ENCODE measurements around the gene LRMDA. TPM values are rescaled to one million over a fixed set of nuclear protein-coding genes. Genes with fewer than 3 reads are reported as not detected.

LRMDA gene
- polyA plus RNA-seq, 2 of the 4 experiments (the other 2 are of a cell fraction), result 4.6 to 5.2 TPM

- WGBS (ENCODE audit: missing lambda C conversion rate), result 62% methylated on average over 4 of the region's 4 CpGs
- no peaks in the 10 kb centered on the region for H3K4me1 ChIP-seq
- H3K9me3 ChIP-seq, result 0 out of 3 replicates have a peak, but pooled peaks cover 3% of the 10 kb centered on the region
- ATAC-seq (no peak), DNase-seq (ENCODE audit: low read depth in 1 of 2, low spot score in 1 of 2) (no peak), FAIRE-seq (no peak)
- CTCF ChIA-PET, result no interaction called here
- H3K27ac ChIP-seq, result no peak overlapping the region
- POLR2A ChIA-PET, result no interaction called here
- TF ChIP-seq CTCF (IDR thresholded peaks at IDR 0.05) (no peak), REST (IDR thresholded peaks at IDR 0.05) (no peak), HDAC2 (IDR thresholded peaks at IDR 0.05) (no peak), BHLHE40 (IDR thresholded peaks at IDR 0.05; ENCODE audit: low read depth, low read length) (no peak), PBX3 (IDR thresholded peaks at IDR 0.05) (no peak), HMGXB4 (CRISPR knock-in tag; IDR thresholded peaks at IDR 0.05; ENCODE audit: borderline replicate concordance) (no peak), EHMT2 (IDR thresholded peaks at IDR 0.05; ENCODE audit: low read depth) (no peak), FOXS1 (CRISPR knock-in tag; IDR thresholded peaks at IDR 0.05) (no peak), PHF8 (IDR thresholded peaks at IDR 0.05; ENCODE audit: borderline replicate concordance, low read depth) (no peak), JUNB (IDR thresholded peaks at IDR 0.05) (no peak), RCOR1 (IDR thresholded peaks at IDR 0.05; ENCODE audit: low read depth, low read length) (no peak), SMC3 (IDR thresholded peaks at IDR 0.05) (no peak), HOXB13 (CRISPR knock-in tag; IDR thresholded peaks at IDR 0.05; ENCODE audit: low read depth) (no peak), KDM5A (IDR thresholded peaks at IDR 0.05) (no peak), MYC (IDR thresholded peaks at IDR 0.05; ENCODE audit: borderline replicate concordance, low read length) (no peak)
- H3K4me3 ChIP-seq, result no peak overlapping the region
- no peak overlapping the region for H3K4me2 ChIP-seq
Measured at GRCh38 chr10:76317078-76317477, 885.7 kb downstream of the LRMDA start.

- ChIA-PET CTCF (interaction anchor here (0.6 kb wide), 2 partner anchors 17 to 20 kb away, joined by 3 to 4 read pairs; no protein-coding TSS in a partner anchor), POLR2A (no interaction called here)
- DNase-seq (ENCODE audit: low read depth in 1 of 2, low spot score in 1 of 2) (no peak), ATAC-seq (no peak), FAIRE-seq (no peak)
- 34% methylated on average over 2 of the region's 2 CpGs for WGBS (ENCODE audit: missing lambda C conversion rate)
- no peak overlapping the region for H3K27ac ChIP-seq
- 0 out of 3 replicates have a peak, but pooled peaks cover 3% of the 10 kb centered on the region for H3K9me3 ChIP-seq
- H3K4me3 ChIP-seq, result no peak overlapping the region
- no peak overlapping the region for H3K4me2 ChIP-seq
- no peaks in the 10 kb centered on the region for H3K4me1 ChIP-seq
- TF ChIP-seq FOSB (CRISPR knock-in tag; IDR thresholded peaks at IDR 0.05) (no peak), CBX8 (IDR thresholded peaks at IDR 0.05) (no peak), KDM5A (IDR thresholded peaks at IDR 0.05) (no peak), FOSL2 (IDR thresholded peaks at IDR 0.05) (no peak), FOSL2 (CRISPR knock-in tag; IDR thresholded peaks at IDR 0.05) (no peak), JUN (IDR thresholded peaks at IDR 0.05) (no peak)
Measured at GRCh38 chr10:76318211-76318610, 886.8 kb downstream of the LRMDA start.

Data from A549 (cell line).